Loucy (cell line): ENCODE data around the gene LARP4B.

Experiments used
- H2AFZ ChIP-seq: fragments of 200-600 bp; sonication (generic); 2 replicates; pipeline ENCODE4 v1.6.0; 2016; ENCODE audit warnings: antibody characterized with exemption, mild to moderate bottlenecking, low read length, moderate library complexity
- H3F3A ChIP-seq: fragments of 200-600 bp; 2 replicates; pipeline ENCODE4 v1.6.0; 2016; ENCODE audit warnings: antibody characterized with exemption, low read depth, mild to moderate bottlenecking
- H3K27me3 ChIP-seq: fragments of 200-600 bp; sonication (generic); 2 replicates; pipeline ENCODE4 v1.6.1; 2014; ENCODE audit warnings: low read length, mild to moderate bottlenecking; ENCODE audit not compliant: insufficient read depth, poor library complexity, severe bottlenecking
- H3K36me3 ChIP-seq: fragments of 200-600 bp; sonication (generic); 2 replicates; pipeline ENCODE4 v1.6.1; 2016; ENCODE audit warnings: low read length; ENCODE audit not compliant: insufficient read depth
- H3K4me1 ChIP-seq: fragments of 200-600 bp; sonication (generic); 2 replicates; pipeline ENCODE4 v1.5.1; 2014; ENCODE audit warnings: low read length, mild to moderate bottlenecking; ENCODE audit not compliant: insufficient read depth, poor library complexity, severe bottlenecking
- H3K4me2 ChIP-seq: fragments of 200-600 bp; sonication (generic); 2 replicates; pipeline ENCODE4 v1.6.0; 2014; ENCODE audit warnings: antibody characterized with exemption, low read length, low read depth, mild to moderate bottlenecking; ENCODE audit not compliant: poor library complexity, severe bottlenecking
- H3K4me3 ChIP-seq: fragments of 200-600 bp; sonication (generic); 2 replicates; pipeline ENCODE4 v1.5.1; 2014; ENCODE audit warnings: low read length, mild to moderate bottlenecking, mixed read lengths; ENCODE audit not compliant: poor library complexity, severe bottlenecking
- H3K79me2 ChIP-seq: fragments of 200-600 bp; sonication (generic); 2 replicates; pipeline ENCODE4 v1.6.1; 2014; ENCODE audit warnings: low read length; ENCODE audit not compliant: insufficient read depth
- H3K9ac ChIP-seq: fragments of 200-600 bp; sonication (generic); 2 replicates; pipeline ENCODE4 v1.6.0; 2014; ENCODE audit warnings: mild to moderate bottlenecking, low read depth, low read length, moderate library complexity; ENCODE audit not compliant: poor library complexity, severe bottlenecking
- H3K9me2 ChIP-seq: fragments of 200-600 bp; sonication (generic); replicated peaks from 2 replicates; pipeline ENCODE4 v1.6.1; 2016; ENCODE audit warnings: low read depth, low read length, mixed read lengths
- H3K9me3 ChIP-seq: fragments of 200-600 bp; sonication (generic); 2 replicates; pipeline ENCODE4 v1.6.1; 2014; ENCODE audit warnings: mild to moderate bottlenecking, antibody characterized with exemption, low read length, low read depth; ENCODE audit not compliant: insufficient read depth
- H4K20me1 ChIP-seq: fragments of 200-600 bp; sonication (generic); 2 replicates; pipeline ENCODE4 v1.6.0; 2014; ENCODE audit warnings: antibody characterized with exemption, low read length, mild to moderate bottlenecking; ENCODE audit not compliant: insufficient read depth, poor library complexity, severe bottlenecking
- CTCF ChIP-seq: fragments of 200-600 bp; sonication (generic); conservative IDR thresholded peaks from 2 replicates; pipeline ENCODE4 v1.5.1; 2014; ENCODE audit warnings: mild to moderate bottlenecking, antibody characterized with exemption, low read length
- EZH2phosphoT487 ChIP-seq: fragments of 200-600 bp; IDR thresholded peaks from 2 replicates; pipeline ENCODE4 v1.6.1; 2018; ENCODE audit warnings: antibody characterized with exemption, mild to moderate bottlenecking, moderate library complexity, borderline replicate concordance

The LARP4B gene

DNA sequence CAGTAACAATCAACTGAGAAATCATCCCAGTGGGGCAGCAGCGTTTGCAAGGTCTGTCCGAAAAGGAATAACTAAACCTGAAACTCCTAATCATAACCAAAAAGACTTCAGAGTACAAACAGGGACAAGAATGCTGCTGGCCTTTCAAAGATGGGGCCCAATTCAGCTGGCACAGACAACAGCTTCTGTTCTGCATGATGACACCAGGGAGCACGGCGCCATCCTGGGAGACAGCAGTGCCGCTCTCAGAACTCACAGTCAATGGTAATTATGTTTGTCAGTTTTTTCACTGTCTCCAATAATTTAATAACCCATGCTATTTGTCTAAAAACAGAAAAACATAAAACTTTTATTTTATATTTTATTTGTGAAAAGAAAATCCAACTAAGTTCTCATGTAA, 90.0 kb downstream of the LARP4B start:
- Histone ChIP-seq H3K9ac (no peak overlapping the region), H4K20me1 (peaks cover 11% of the 10 kb centered on the region), H3K4me3 (no peak overlapping the region), H3K36me3 (peaks cover 80% of the 10 kb centered on the region; the same call in 1 of the 2 replicates), H3K9me3 (no peaks in the 10 kb centered on the region), H3K9me2 (no peaks in the 10 kb centered on the region), H3F3A (no peaks in the 10 kb centered on the region), H3K4me2 (no peak overlapping the region), H3K4me1 (peaks cover 16% of the 10 kb centered on the region), H3K79me2 (peaks cover 43% of the 10 kb centered on the region; the same call in 1 of the 2 replicates), H3K27me3 (no peaks in the 10 kb centered on the region), H2AFZ (no peak overlapping the region)
- TF ChIP-seq CTCF (no peak), EZH2phosphoT487 (no peak)

- Histone ChIP-seq H4K20me1 (peaks cover 11% of the 10 kb centered on the region), H3K9me2 (no peaks in the 10 kb centered on the region), H3K36me3 (peaks cover 93% of the 10 kb centered on the region; the same call in 1 of the 2 replicates), H3K79me2 (peaks cover 29% of the 10 kb centered on the region; the same call in 1 of the 2 replicates), H3K4me3 (no peak overlapping the region), H3K4me1 (peaks cover 6% of the 10 kb centered on the region), H2AFZ (no peak overlapping the region), H3F3A (no peaks in the 10 kb centered on the region), H3K27me3 (no peaks in the 10 kb centered on the region), H3K9ac (no peak overlapping the region), H3K4me2 (no peak overlapping the region), H3K9me3 (no peaks in the 10 kb centered on the region)
- no peak for TF ChIP-seq CTCF
- no peak for TF ChIP-seq EZH2phosphoT487
Observed at GRCh38 chr10:839550-840205, 91.8 kb downstream of the LARP4B start.

DNA sequence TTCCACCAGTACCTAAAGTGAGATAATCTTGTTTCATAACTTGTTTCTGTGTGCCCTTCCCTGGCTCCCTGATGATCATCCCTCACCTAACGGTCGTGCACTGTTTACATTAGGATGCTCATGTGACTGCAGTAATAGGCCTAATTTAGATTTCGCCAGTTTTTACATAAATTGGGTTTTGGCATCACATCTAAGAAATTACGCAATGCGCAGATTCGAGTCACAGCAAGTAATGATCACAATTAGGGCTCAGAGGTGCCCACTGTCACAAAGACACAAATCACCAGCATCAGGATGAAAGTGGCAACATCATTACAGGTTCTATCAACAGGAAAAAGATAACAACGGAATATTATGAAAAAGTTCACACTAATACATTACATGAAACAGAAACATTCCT, 94.7 kb downstream of the LARP4B start:
- no peak overlapping the region for H3K9ac ChIP-seq
- no peak for TF ChIP-seq EZH2phosphoT487
- no peak for TF ChIP-seq CTCF
- no peak overlapping the region for H3K4me3 ChIP-seq
- no peaks in the 10 kb centered on the region for H3K9me2 ChIP-seq
- H3K4me2 ChIP-seq: no peak overlapping the region
- peaks cover 85% of the 10 kb centered on the region; the same call in 1 of the 2 replicates for H3K36me3 ChIP-seq
- H3F3A ChIP-seq: no peaks in the 10 kb centered on the region
- H3K9me3 ChIP-seq: no peaks in the 10 kb centered on the region
- peaks cover 25% of the 10 kb centered on the region; the same call in 1 of the 2 replicates for H3K79me2 ChIP-seq
- no peaks in the 10 kb centered on the region for H3K27me3 ChIP-seq
- peaks cover 11% of the 10 kb centered on the region for H4K20me1 ChIP-seq
- no peak overlapping the region for H2AFZ ChIP-seq
- no peaks in the 10 kb centered on the region for H3K4me1 ChIP-seq
